A549 (cell line): ENCODE measurements around the gene PPP2R5A.

Source experiments
- BHLHE40 ChIP-seq: IDR thresholded peaks from 2 replicates; pipeline ENCODE4 v1.6.1; 2012; ENCODE audit warnings: low read depth, low read length, inconsistent platforms
- CHD2 ChIP-seq: fragments of 150-350 bp; IDR thresholded peaks from 2 replicates; pipeline ENCODE4 v1.6.1; 2014; ENCODE audit warnings: low read length; ENCODE audit not compliant: partially characterized antibody
- ESRRA ChIP-seq: fragments of 150-350 bp; IDR thresholded peaks from 2 replicates; pipeline ENCODE4 v1.6.1; 2014; ENCODE audit warnings: mild to moderate bottlenecking, low read length, borderline replicate concordance
- JUNB ChIP-seq: fragments of >200 bp; sonication (Bioruptor Twin); formaldehyde crosslinking; IDR thresholded peaks from 2 replicates; pipeline ENCODE4 v1.6.1; 2016
- MAX ChIP-seq: IDR thresholded peaks from 2 replicates; pipeline ENCODE4 v1.6.1; 2012
- MYC ChIP-seq: IDR thresholded peaks from 2 replicates; pipeline ENCODE4 v1.6.1; 2012; ENCODE audit warnings: mild to moderate bottlenecking, inconsistent platforms, low read length, improper control_type of control experiment, borderline replicate concordance
- POLR2A ChIP-seq: IDR thresholded peaks from 2 replicates; pipeline ENCODE4 v1.6.1; 2012; ENCODE audit warnings: mild to moderate bottlenecking, low read length
- RCOR1 ChIP-seq: fragments of 150-350 bp; IDR thresholded peaks from 2 replicates; pipeline ENCODE4 v1.6.1; 2014; ENCODE audit warnings: antibody characterized with exemption, low read length, low read depth
- REST ChIP-seq: fragments of 200-600 bp; sonication (generic); IDR thresholded peaks from 2 replicates; pipeline ENCODE4 v1.6.1; 2016; ENCODE audit warnings: antibody characterized with exemption, mild to moderate bottlenecking, moderate library complexity
- RFX5 ChIP-seq: fragments of 450-650 bp; IDR thresholded peaks from 2 replicates; pipeline ENCODE4 v1.7.1; 2014; ENCODE audit warnings: antibody characterized with exemption, mild to moderate bottlenecking, moderate library complexity
- SREBF2 ChIP-seq: fragments of 450-650 bp; IDR thresholded peaks from 2 replicates; pipeline ENCODE4 v1.6.1; 2014; ENCODE audit warnings: mild to moderate bottlenecking, moderate library complexity
- TF ChIP-seq, protein P1 (sequence below): fragments of >200 bp; sonication (Bioruptor Twin); formaldehyde crosslinking; IDR thresholded peaks from 3 replicates; pipeline ENCODE4 v1.5.1; 2016
- TF ChIP-seq, protein P2 (sequence below): fragments of 150-350 bp; IDR thresholded peaks from 2 replicates; pipeline ENCODE4 v1.6.1; 2014; ENCODE audit warnings: low read depth, mild to moderate bottlenecking, low read length
- TF ChIP-seq, protein P3 (sequence below): fragments of 450-650 bp; IDR thresholded peaks from 2 replicates; pipeline ENCODE4 v1.6.1; 2014; ENCODE audit warnings: antibody characterized with exemption

- TF ChIP-seq POLR2A (no peak), REST (no peak), SREBF2 (no peak), CHD2 (no peak), RFX5 (no peak), ESRRA (no peak), MYC (no peak), BHLHE40 (no peak), JUNB (no peak), RCOR1 (no peak), MAX (no peak)
- TF ChIP-seq, protein P1, sequence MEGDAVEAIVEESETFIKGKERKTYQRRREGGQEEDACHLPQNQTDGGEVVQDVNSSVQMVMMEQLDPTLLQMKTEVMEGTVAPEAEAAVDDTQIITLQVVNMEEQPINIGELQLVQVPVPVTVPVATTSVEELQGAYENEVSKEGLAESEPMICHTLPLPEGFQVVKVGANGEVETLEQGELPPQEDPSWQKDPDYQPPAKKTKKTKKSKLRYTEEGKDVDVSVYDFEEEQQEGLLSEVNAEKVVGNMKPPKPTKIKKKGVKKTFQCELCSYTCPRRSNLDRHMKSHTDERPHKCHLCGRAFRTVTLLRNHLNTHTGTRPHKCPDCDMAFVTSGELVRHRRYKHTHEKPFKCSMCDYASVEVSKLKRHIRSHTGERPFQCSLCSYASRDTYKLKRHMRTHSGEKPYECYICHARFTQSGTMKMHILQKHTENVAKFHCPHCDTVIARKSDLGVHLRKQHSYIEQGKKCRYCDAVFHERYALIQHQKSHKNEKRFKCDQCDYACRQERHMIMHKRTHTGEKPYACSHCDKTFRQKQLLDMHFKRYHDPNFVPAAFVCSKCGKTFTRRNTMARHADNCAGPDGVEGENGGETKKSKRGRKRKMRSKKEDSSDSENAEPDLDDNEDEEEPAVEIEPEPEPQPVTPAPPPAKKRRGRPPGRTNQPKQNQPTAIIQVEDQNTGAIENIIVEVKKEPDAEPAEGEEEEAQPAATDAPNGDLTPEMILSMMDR, result no peak
- TF ChIP-seq, protein P2, sequence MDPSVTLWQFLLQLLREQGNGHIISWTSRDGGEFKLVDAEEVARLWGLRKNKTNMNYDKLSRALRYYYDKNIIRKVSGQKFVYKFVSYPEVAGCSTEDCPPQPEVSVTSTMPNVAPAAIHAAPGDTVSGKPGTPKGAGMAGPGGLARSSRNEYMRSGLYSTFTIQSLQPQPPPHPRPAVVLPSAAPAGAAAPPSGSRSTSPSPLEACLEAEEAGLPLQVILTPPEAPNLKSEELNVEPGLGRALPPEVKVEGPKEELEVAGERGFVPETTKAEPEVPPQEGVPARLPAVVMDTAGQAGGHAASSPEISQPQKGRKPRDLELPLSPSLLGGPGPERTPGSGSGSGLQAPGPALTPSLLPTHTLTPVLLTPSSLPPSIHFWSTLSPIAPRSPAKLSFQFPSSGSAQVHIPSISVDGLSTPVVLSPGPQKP, result no peak
- TF ChIP-seq, protein P3, sequence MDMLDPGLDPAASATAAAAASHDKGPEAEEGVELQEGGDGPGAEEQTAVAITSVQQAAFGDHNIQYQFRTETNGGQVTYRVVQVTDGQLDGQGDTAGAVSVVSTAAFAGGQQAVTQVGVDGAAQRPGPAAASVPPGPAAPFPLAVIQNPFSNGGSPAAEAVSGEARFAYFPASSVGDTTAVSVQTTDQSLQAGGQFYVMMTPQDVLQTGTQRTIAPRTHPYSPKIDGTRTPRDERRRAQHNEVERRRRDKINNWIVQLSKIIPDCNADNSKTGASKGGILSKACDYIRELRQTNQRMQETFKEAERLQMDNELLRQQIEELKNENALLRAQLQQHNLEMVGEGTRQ, result no peak
These were observed 48.5 kb upstream of the PPP2R5A start for GRCh38 chr1:212236664-212237220.
